SK-N-SH (cell line): Measurements from ENCODE around the gene ST7. TPM values are rescaled to one million over a fixed set of nuclear protein-coding genes. Genes with fewer than 3 reads are reported as not detected.
A peak's percentile ranks its signal among the peaks of the same experiment; 100 is the strongest.

Experiments
- CTCF ChIA-PET: fragments of 300-600, 350-600 bp; formaldehyde crosslinking; extraction: SDS; loops from one replicate; lab custom pipeline; 2021; lab: Yijun Ruan, JAX
- POLR2A ChIA-PET: fragments of 350-600 bp; sonication (Branson Sonifier 250); formaldehyde crosslinking; extraction: SDS; loops from one replicate; lab custom pipeline; 2020; ENCODE audit warnings: antibody characterized with exemption, inconsistent platforms; lab: Yijun Ruan, JAX
- DNase-seq: peaks from one replicate; pipeline ENCODE4 v3.0.0; 2012
- H2AFZ ChIP-seq: fragments of 200-600 bp; sonication (generic); 2 replicates; pipeline ENCODE4 v1.8.1; 2016; ENCODE audit warnings: antibody characterized with exemption, mild to moderate bottlenecking, low read depth
- H3F3A ChIP-seq: fragments of 200-600 bp; sonication (generic); replicated peaks from 2 replicates; pipeline ENCODE3; 2016; ENCODE audit warnings: antibody characterized with exemption, mild to moderate bottlenecking; ENCODE audit not compliant: insufficient read depth
- H3K27ac ChIP-seq, 2 experiments: fragments of 200-500 bp in 1 of 2; fragments of 200-600 bp in 1 of 2; sonication (Bioruptor generic) in 1 of 2; sonication (generic), shearing (Covaris generic) in 1 of 2; 2 replicates each; pipeline versions ENCODE4 v1.5.1 to v1.6.1; 2014 to 2016; ENCODE audit warnings: low read depth in 2 of 2, inconsistent platforms in 1 of 2, low read length in 1 of 2, mild to moderate bottlenecking in 1 of 2, mixed read lengths in 1 of 2
- H3K27me3 ChIP-seq: fragments of 200-600 bp; sonication (generic), shearing (Covaris generic); 2 replicates; pipeline ENCODE4 v1.6.1; 2016; ENCODE audit warnings: mixed run types; ENCODE audit not compliant: insufficient read depth
- H3K36me3 ChIP-seq, 2 experiments: fragments of 200-500 bp in 1 of 2; fragments of 200-600 bp in 1 of 2; sonication (Bioruptor generic) in 1 of 2; sonication (generic) in 1 of 2; replicated peaks in 1 of 2; 2 replicates each; pipeline versions ENCODE3 to v1.5.1; 2014 to 2016; ENCODE audit warnings: low read length in 1 of 2, mild to moderate bottlenecking in 1 of 2; ENCODE audit not compliant: insufficient read depth in 2 of 2, control insufficient read depth in 1 of 2
- H3K4me1 ChIP-seq, 2 experiments: fragments of 200-500 bp in 1 of 2; fragments of 200-600 bp in 1 of 2; sonication (Bioruptor generic) in 1 of 2; sonication (generic), shearing (Covaris generic) in 1 of 2; 2 replicates each; pipeline versions ENCODE4 v1.5.1 to v1.6.1; 2014 to 2016; ENCODE audit warnings: low read depth in 1 of 2, low read length in 1 of 2, mixed run types in 1 of 2; ENCODE audit not compliant: insufficient read depth in 2 of 2, control insufficient read depth in 1 of 2
- H3K4me2 ChIP-seq: fragments of 200-600 bp; sonication (generic), shearing (Covaris generic); 2 replicates; pipeline ENCODE4 v1.6.1; 2017; ENCODE audit warnings: mixed run types
- H3K4me3 ChIP-seq, 2 experiments: fragments of 200-500 bp in 1 of 2; fragments of 200-600 bp in 1 of 2; sonication (Bioruptor generic) in 1 of 2; sonication (generic), shearing (Covaris generic) in 1 of 2; 2 replicates each; pipeline versions ENCODE4 v1.5.1 to v1.8.1; 2014 to 2016; ENCODE audit warnings: low read depth in 2 of 2, inconsistent platforms in 1 of 2, low read length in 1 of 2, mild to moderate bottlenecking in 1 of 2, mixed read lengths in 1 of 2, moderate library complexity in 1 of 2
- H3K79me2 ChIP-seq: fragments of 200-600 bp; sonication (generic); 2 replicates; pipeline ENCODE4 v1.8.1; 2017; ENCODE audit warnings: mild to moderate bottlenecking; ENCODE audit not compliant: insufficient read depth
- H3K9ac ChIP-seq: fragments of 200-600 bp; sonication (generic); 2 replicates; pipeline ENCODE4 v1.6.1; 2017; ENCODE audit warnings: mixed run types
- H3K9me2 ChIP-seq: fragments of 200-600 bp; sonication (generic); 2 replicates; pipeline ENCODE4 v1.6.1; 2017; ENCODE audit warnings: mixed run types
- H3K9me3 ChIP-seq: fragments of 200-600 bp; sonication (generic); 2 replicates; pipeline ENCODE4 v1.6.1; 2017; ENCODE audit warnings: mixed run types, mild to moderate bottlenecking, moderate library complexity
- H4K20me1 ChIP-seq: fragments of 200-600 bp; sonication (generic); 2 replicates; pipeline ENCODE4 v1.6.1; 2017; ENCODE audit warnings: mild to moderate bottlenecking, mixed run types; ENCODE audit not compliant: insufficient read depth
- CTCF ChIP-seq: fragments of 200-600 bp; sonication (generic); IDR thresholded peaks from 2 replicates; pipeline ENCODE4 v1.6.1; 2017; ENCODE audit warnings: antibody characterized with exemption, mild to moderate bottlenecking, moderate library complexity
- FOXJ3 ChIP-seq: sonication (generic); formaldehyde crosslinking; IDR thresholded peaks from 2 replicates; pipeline ENCODE4 v1.5.1; 2020; ENCODE audit warnings: mild to moderate bottlenecking, missing genetic modification reagents
- GABPA ChIP-seq: IDR thresholded peaks from 2 replicates; pipeline ENCODE4 v1.4.0; 2012; ENCODE audit warnings: low read depth, mild to moderate bottlenecking
- IRF3 ChIP-seq: fragments of 150-350 bp; IDR thresholded peaks from 2 replicates; pipeline ENCODE4 v1.6.1; 2016; ENCODE audit warnings: mild to moderate bottlenecking, low read depth, low read length
- JUND ChIP-seq: IDR thresholded peaks from 2 replicates; pipeline ENCODE4 v1.4.0; 2012
- NFIC ChIP-seq: IDR thresholded peaks from 2 replicates; pipeline ENCODE4 v1.4.0; 2012; ENCODE audit warnings: borderline replicate concordance
- NRF1 ChIP-seq: IDR thresholded peaks from 2 replicates; pipeline ENCODE4 v1.6.1; 2012; ENCODE audit warnings: low read depth, mild to moderate bottlenecking, low read length
- PBX3 ChIP-seq: IDR thresholded peaks from 2 replicates; pipeline ENCODE4; 2012
- POLR2AphosphoS5 ChIP-seq: IDR thresholded peaks from 2 replicates; pipeline ENCODE4 v1.6.1; 2012; ENCODE audit warnings: low read depth, low read length
- RCOR1 ChIP-seq: fragments of 150-350 bp; IDR thresholded peaks from 2 replicates; pipeline ENCODE4 v1.6.1; 2017; ENCODE audit warnings: antibody characterized with exemption, low read length
- REST ChIP-seq: IDR thresholded peaks from 2 replicates; pipeline ENCODE4 v1.6.1; 2012; ENCODE audit warnings: mild to moderate bottlenecking, low read depth, low read length, moderate library complexity
- RFX5 ChIP-seq: IDR thresholded peaks from 2 replicates; pipeline ENCODE4 v1.6.1; 2012; ENCODE audit warnings: mild to moderate bottlenecking, improper control_type of control experiment, low read length
- RXRA ChIP-seq: IDR thresholded peaks from 2 replicates; pipeline ENCODE4 v1.4.0; 2012; ENCODE audit warnings: low read depth, mild to moderate bottlenecking, borderline replicate concordance
- TCF12 ChIP-seq: IDR thresholded peaks from 2 replicates; pipeline ENCODE4 v1.4.0; 2012
- TEAD4 ChIP-seq: IDR thresholded peaks from 2 replicates; pipeline ENCODE4 v1.4.0; 2012; ENCODE audit warnings: mild to moderate bottlenecking, borderline replicate concordance; ENCODE audit not compliant: insufficient read depth
- USF2 ChIP-seq: fragments of 150-350 bp; IDR thresholded peaks from 2 replicates; pipeline ENCODE4 v1.6.1; 2017; ENCODE audit warnings: antibody characterized with exemption, low read length, low read depth, borderline replicate concordance
- YY1 ChIP-seq: IDR thresholded peaks from 2 replicates; pipeline ENCODE4 v1.4.0; 2012; ENCODE audit warnings: low read depth, mild to moderate bottlenecking
- ZBTB33 ChIP-seq: IDR thresholded peaks from 2 replicates; pipeline ENCODE4 v1.4.0; 2012; ENCODE audit warnings: low read depth, borderline replicate concordance
- WGBS: methylation state at CpG from one replicate; pipeline ENCODE4 v1.1.6; 2017; ENCODE audit warnings: low lambda C conversion rate; 5-methylcytosine and 5-hydroxymethylcytosine counted together
- polyA plus RNA-seq, 3 experiments: library from polyadenylated mRNA; depleted of rRNA; stranded (reverse); fragments of >200 nt; gene quantifications; 2 replicates each; pipeline ENCODE4 v1.2.3, GENCODE V29; 2012

Gene ST7
- polyA plus RNA-seq, 1 of the 3 experiments (the other 2 are of a cell fraction), result 23.5 TPM

GRCh38 chr7:117124591-117125220 lies 171.4 kb downstream of the ST7 start (continued):
- peak; percentile 73; the same call in 1 of the 2 replicates for TF ChIP-seq POLR2AphosphoS5
- peak; percentile 91 for TF ChIP-seq JUND
- TF ChIP-seq FOXJ3, result no peak
- TF ChIP-seq REST, result peak; percentile 69
- TF ChIP-seq USF2, result no peak

- no peak overlapping the region for H3K4me3 ChIP-seq
- H3K27ac ChIP-seq, result peak overlapping the region in 1 of 2 experiments; percentile 94; a peak in 2 of 4 replicates
- H3F3A ChIP-seq, result peaks cover 27% of the 10 kb centered on the region
- H3K9me3 ChIP-seq, result no peaks in the 10 kb centered on the region
- H3K36me3 ChIP-seq, result peaks cover 0 to 16% of the 10 kb centered on the region in 2 experiments
- peak overlapping the region; percentile 59; the same call in 1 of the 2 replicates for H3K9ac ChIP-seq
- no peaks in the 10 kb centered on the region for H3K9me2 ChIP-seq
- H3K79me2 ChIP-seq, result peaks cover 4% of the 10 kb centered on the region
- no peaks in the 10 kb centered on the region for H3K27me3 ChIP-seq
- no peaks in the 10 kb centered on the region for H4K20me1 ChIP-seq
- H3K4me2 ChIP-seq, result 0 out of 2 replicates have a peak overlapping the region, but pooled peaks have one; percentile 3
- H3K4me1 ChIP-seq, result peaks cover 20 to 47% of the 10 kb centered on the region in 2 experiments
- no peak overlapping the region for H2AFZ ChIP-seq
- CTCF ChIA-PET, result interaction anchor here (0.8 to 14.9 kb wide), 33 partner anchors 8 to 259 kb away, joined by 3 to 668 read pairs (median 6); partner anchors contain the start of gene ST7
- POLR2A ChIA-PET, result no interaction called here
- DNase-seq, result no peak
- WGBS, result 83% methylated on average over 1 of the region's 1 CpG
- TF ChIP-seq TCF12 (no peak), TEAD4 (no peak), YY1 (no peak), ZBTB33 (no peak), PBX3 (no peak), NFIC (no peak), POLR2AphosphoS5 (no peak), NRF1 (no peak), RCOR1 (no peak), GABPA (no peak), RXRA (no peak), CTCF (no peak), RFX5 (no peak), USF2 (no peak), IRF3 (no peak)
These were observed 173.4 kb downstream of the ST7 start for GRCh38 chr7:117126676-117127075.
